HUES64 (cell line): ENCODE data around the gene BIRC5.
"Not testable (repeated sequence)": the region's sequence is repeated elsewhere in the genome, so short reads cannot be mapped to it uniquely, and the experiment has no call there.

ENCODE experiments used
- H3K27ac ChIP-seq: 2 replicates; pipeline ENCODE4 v1.7.0; 2013; ENCODE audit warnings: low read depth, low read length, inconsistent platforms
- H3K27me3 ChIP-seq: 2 replicates; pipeline ENCODE4 v1.6.1; 2013; ENCODE audit warnings: mild to moderate bottlenecking, low read length; ENCODE audit not compliant: insufficient read depth
- H3K36me3 ChIP-seq: 2 replicates; pipeline ENCODE4 v1.6.1; 2013; ENCODE audit warnings: mild to moderate bottlenecking, low read length; ENCODE audit not compliant: insufficient read depth
- H3K4me1 ChIP-seq: 2 replicates; pipeline ENCODE4 v1.6.1; 2013; ENCODE audit warnings: mild to moderate bottlenecking, low read length, moderate library complexity; ENCODE audit not compliant: insufficient read depth
- H3K4me3 ChIP-seq: 2 replicates; pipeline ENCODE4 v1.5.1; 2013; ENCODE audit warnings: mild to moderate bottlenecking, low read length, moderate library complexity
- H3K9ac ChIP-seq: 2 replicates; pipeline ENCODE4 v1.6.1; 2013; ENCODE audit warnings: mild to moderate bottlenecking, low read depth, low read length
- H3K9me3 ChIP-seq: 2 replicates; pipeline ENCODE4 v1.6.1; 2013; ENCODE audit warnings: low read depth, low read length; ENCODE audit not compliant: insufficient read depth
- WGBS: fragments of 150-250, 120-280 bp; methylation state at CpG from one replicate; pipeline ENCODE4 v1.1.7; 2013; ENCODE audit warnings: missing lambda C conversion rate; 5-methylcytosine and 5-hydroxymethylcytosine counted together

BIRC5 gene

DNA sequence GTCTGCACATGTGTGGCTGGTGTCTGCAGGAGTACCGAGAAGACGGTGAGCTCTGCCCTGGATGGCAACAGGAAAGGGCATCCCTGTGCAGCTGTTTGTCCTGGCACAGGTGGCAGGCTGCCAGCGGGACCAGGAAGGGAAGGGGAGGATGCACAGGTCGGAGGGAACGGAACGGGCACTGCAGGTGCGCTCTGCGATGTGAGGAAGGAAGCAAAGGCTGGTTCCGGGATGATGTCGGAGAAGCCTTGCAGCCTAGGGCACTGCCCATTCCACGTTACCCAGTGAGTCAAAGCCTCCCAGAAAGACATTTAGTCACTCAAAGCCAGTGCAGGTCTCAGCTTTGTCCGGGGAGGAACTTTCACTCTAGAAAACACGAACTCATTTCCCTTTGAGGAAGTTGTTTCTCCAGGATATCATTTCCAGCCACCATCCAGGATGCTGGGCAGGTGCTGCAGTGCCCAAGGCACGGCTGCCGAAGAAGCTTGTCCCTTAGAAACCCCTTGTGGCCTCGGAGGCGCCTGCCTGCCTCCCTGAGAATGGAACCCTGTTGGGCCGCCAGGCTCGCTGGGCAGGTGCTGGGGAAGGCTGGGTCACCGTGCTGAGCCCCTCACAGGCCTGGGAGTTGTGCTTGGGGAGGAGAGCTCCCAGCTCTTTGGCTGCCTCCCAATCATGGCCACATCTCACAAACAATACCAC, 12.9 kb downstream of the BIRC5 start:
- WGBS: 90% methylated on average over 20 of the region's 20 CpGs
- Histone ChIP-seq H3K4me3 (no peak overlapping the region), H3K9me3 (no peaks in the 10 kb centered on the region), H3K27ac (no peak overlapping the region), H3K36me3 (peaks cover 30% of the 10 kb centered on the region), H3K9ac (no peak overlapping the region), H3K27me3 (peaks cover 21% of the 10 kb centered on the region), H3K4me1 (no peaks in the 10 kb centered on the region)

GRCh38 chr17:78227455-78227916, 13.4 kb downstream of the BIRC5 start:
- Histone ChIP-seq H3K36me3 (peaks cover 27% of the 10 kb centered on the region), H3K9me3 (no peaks in the 10 kb centered on the region), H3K27ac (no peak overlapping the region), H3K4me1 (no peaks in the 10 kb centered on the region), H3K9ac (no peak overlapping the region), H3K27me3 (peaks cover 27% of the 10 kb centered on the region), H3K4me3 (no peak overlapping the region)
- WGBS: 94% methylated on average over 10 of the region's 10 CpGs

- WGBS: 89% methylated on average over 4 of the region's 4 CpGs
- no peak overlapping the region for H3K27ac ChIP-seq
- H3K27me3 ChIP-seq: peaks cover 33% of the 10 kb centered on the region
- no peaks in the 10 kb centered on the region for H3K9me3 ChIP-seq
- no peak overlapping the region for H3K4me3 ChIP-seq
- H3K4me1 ChIP-seq: no peaks in the 10 kb centered on the region
- H3K9ac ChIP-seq: no peak overlapping the region
- peaks cover 21% of the 10 kb centered on the region for H3K36me3 ChIP-seq
Observed at GRCh38 chr17:78228176-78228575, 14.1 kb downstream of the BIRC5 start.

DNA sequence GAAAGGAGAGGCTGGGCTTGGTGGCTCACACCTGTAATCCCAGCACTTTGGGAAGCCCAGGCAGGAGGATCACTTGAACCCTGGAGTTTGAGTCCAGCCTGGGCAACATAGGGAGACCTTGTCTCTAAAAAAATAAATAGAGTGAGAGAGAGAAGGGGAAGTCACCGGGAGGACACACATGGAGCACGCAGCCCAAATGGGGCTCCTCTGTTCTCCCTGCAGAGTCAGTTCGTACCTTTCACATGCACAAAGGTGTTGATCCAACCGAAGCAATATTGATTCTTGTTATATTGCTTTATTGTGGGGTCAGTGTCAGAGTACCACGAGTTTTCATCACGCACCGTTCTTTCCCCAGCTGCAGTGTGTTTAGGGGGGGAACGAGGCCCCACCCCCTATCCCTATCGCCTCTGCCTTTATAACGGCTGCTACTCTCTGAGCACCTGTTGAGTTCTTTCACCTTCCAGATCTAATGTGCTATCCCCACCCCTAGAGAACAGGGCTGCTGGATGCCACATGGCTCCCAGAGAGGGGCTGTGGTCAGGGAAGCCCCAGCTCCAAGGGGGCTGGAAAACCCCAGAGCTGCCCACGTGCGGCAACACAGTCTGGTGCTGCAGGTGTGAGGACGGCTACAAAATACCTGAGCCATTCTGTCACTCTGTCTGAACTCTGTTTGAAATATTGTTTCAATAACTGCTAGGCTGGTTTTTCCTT, 16.4 kb downstream of the BIRC5 start:
- Histone ChIP-seq H3K27me3 (peaks cover 34% of the 10 kb centered on the region), H3K4me3 (no peak overlapping the region), H3K36me3 (no peaks in the 10 kb centered on the region), H3K27ac (no peak overlapping the region), H3K9me3 (no peaks in the 10 kb centered on the region), H3K9ac (no peak overlapping the region), H3K4me1 (no peaks in the 10 kb centered on the region)
- 90% methylated on average over 10 of the region's 13 CpGs for WGBS

GRCh38 chr17:78230996-78231935, 17.2 kb downstream of the BIRC5 start, which contains the start of gene TMEM235:
TMEM235 (plus strand) TSS chr17:78231631; CDS start chr17:78232024, 393 bp downstream.
- H3K9me3 ChIP-seq: no peaks in the 10 kb centered on the region
- peak within 1 kb of the TSS; percentile 50; the same call in 1 of the 2 replicates for H3K9ac ChIP-seq
- peak within 1 kb of the TSS; percentile 61 for H3K4me3 ChIP-seq
- H3K27ac ChIP-seq: no peak within 1 kb of the TSS
- peaks cover 34% of the 10 kb centered on the region for H3K27me3 ChIP-seq
- 27% methylated on average over 52 of the region's 52 CpGs for WGBS
- H3K4me1 ChIP-seq: no peaks in the 10 kb centered on the region
- H3K36me3 ChIP-seq: no peaks in the 10 kb centered on the region

- peak overlapping the region; percentile 61 for H3K4me3 ChIP-seq
- no peaks in the 10 kb centered on the region for H3K36me3 ChIP-seq
- no peak overlapping the region for H3K27ac ChIP-seq
- H3K27me3 ChIP-seq: peaks cover 34% of the 10 kb centered on the region
- H3K9me3 ChIP-seq: no peaks in the 10 kb centered on the region
- 15% methylated on average over 55 of the region's 55 CpGs for WGBS
- no peaks in the 10 kb centered on the region for H3K4me1 ChIP-seq
- no peak overlapping the region for H3K9ac ChIP-seq
Observed at GRCh38 chr17:78231991-78232858, 18.2 kb downstream of the BIRC5 start.

GRCh38 chr17:78232859-78233173, 18.8 kb downstream of the BIRC5 start:
- no peaks in the 10 kb centered on the region for H3K9me3 ChIP-seq
- peaks cover 34% of the 10 kb centered on the region for H3K27me3 ChIP-seq
- peak overlapping the region; percentile 61; the same call in 1 of the 2 replicates for H3K4me3 ChIP-seq
- H3K4me1 ChIP-seq: no peaks in the 10 kb centered on the region
- no peak overlapping the region for H3K9ac ChIP-seq
- 91% methylated on average over 2 of the region's 2 CpGs for WGBS
- no peak overlapping the region for H3K27ac ChIP-seq
- H3K36me3 ChIP-seq: no peaks in the 10 kb centered on the region

GRCh38 chr17:78233678-78234077, 19.6 kb downstream of the BIRC5 start:
- H3K4me3 ChIP-seq: no peak overlapping the region
- no peaks in the 10 kb centered on the region for H3K36me3 ChIP-seq
- H3K27ac ChIP-seq: no peak overlapping the region
- H3K4me1 ChIP-seq: no peaks in the 10 kb centered on the region
- no peak overlapping the region for H3K9ac ChIP-seq
- peaks cover 34% of the 10 kb centered on the region for H3K27me3 ChIP-seq
- 89% methylated on average over 9 of the region's 10 CpGs for WGBS
- H3K9me3 ChIP-seq: no peaks in the 10 kb centered on the region

DNA sequence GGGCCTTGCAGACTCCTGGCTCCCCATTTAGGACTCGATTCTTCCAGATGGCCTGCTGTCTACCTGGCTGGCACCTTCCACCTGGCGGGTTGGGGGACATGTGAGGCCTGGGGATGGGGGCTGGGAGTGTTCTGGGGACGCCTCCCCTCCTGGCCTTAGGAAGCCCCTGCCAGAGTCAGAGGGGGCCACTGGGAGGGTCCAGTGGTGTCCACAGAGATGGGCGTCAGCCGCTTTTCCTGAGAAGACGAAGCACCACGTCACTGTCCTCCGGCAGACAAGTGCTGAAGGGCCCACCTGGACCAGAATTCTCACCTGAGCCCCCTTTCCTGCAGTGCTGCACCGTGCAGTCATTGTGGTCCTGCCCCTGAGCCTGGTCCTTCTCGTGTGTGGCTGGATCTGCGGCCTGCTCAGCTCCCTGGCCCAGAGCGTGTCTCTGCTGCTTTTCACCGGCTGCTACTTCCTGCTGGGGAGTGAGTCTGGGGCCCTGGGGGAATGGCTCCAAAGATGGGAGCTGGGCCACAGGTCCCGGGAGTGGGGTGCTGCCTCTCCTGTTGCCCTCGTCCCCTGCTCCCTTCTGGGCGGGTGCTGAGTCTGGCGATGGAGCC, 20.3 kb downstream of the BIRC5 start:
- Histone ChIP-seq H3K27me3 (peaks cover 34% of the 10 kb centered on the region), H3K9ac (no peak overlapping the region), H3K36me3 (no peaks in the 10 kb centered on the region), H3K27ac (no peak overlapping the region), H3K9me3 (no peaks in the 10 kb centered on the region), H3K4me3 (no peak overlapping the region), H3K4me1 (no peaks in the 10 kb centered on the region)
- WGBS: 91% methylated on average over 17 of the region's 17 CpGs

DNA sequence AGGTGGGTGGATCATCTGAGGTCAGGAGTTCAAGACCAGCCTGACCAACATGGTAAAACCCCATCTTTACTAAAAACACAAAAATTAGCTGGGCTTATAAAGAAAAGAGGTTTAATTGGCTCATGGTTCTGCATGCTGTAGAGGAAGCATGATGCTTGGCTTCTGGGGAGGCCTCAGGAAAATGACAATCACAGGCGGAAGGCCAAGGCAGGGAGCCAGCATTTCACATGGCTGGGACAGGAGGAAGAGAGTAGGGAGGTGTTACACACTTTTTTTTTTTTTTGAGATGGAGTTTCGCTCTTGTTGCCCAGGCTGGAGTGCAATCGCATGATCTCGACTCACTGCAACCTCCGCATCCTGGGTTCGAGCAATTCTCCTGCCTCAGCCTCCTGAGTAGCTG, 21.0 kb downstream of the BIRC5 start:
- H3K27me3 ChIP-seq: peaks cover 31% of the 10 kb centered on the region
- H3K27ac ChIP-seq, H3K36me3 ChIP-seq, H3K4me3 ChIP-seq, H3K9ac ChIP-seq, H3K4me1 ChIP-seq, H3K9me3 ChIP-seq: not testable (repeated sequence)
- 98% methylated on average over 6 of the region's 6 CpGs for WGBS
